AG04450 (cell line): Measurements from ENCODE around the gene ATP12A. TPM values are rescaled to one million over a fixed set of nuclear protein-coding genes. Genes with fewer than 3 reads are reported as not detected.

ENCODE experiments used
- CTCF ChIA-PET: fragments of 300-600, 350-600 bp; formaldehyde crosslinking; extraction: SDS; loops from one replicate; lab custom pipeline; 2022; ENCODE audit warnings: antibody characterized with exemption, inconsistent platforms; lab: Charles Lee
- POLR2A ChIA-PET: fragments of 350-600 bp; formaldehyde crosslinking; extraction: SDS; loops from one replicate; lab custom pipeline; 2021; ENCODE audit warnings: antibody characterized with exemption, inconsistent platforms; lab: Yijun Ruan, JAX
- DNase-seq: peaks from one replicate; pipeline ENCODE4 v3.0.0-alpha.2; 2011; ENCODE audit warnings: low read depth, low spot score
- H3K27ac ChIP-seq: one replicate; pipeline ENCODE4 v1.5.1; 2012; ENCODE audit warnings: low read depth, low read length, control low read depth
- H3K27me3 ChIP-seq: one replicate; pipeline ENCODE4 v1.6.0; 2012; ENCODE audit warnings: low read length; ENCODE audit not compliant: control insufficient read depth, insufficient read depth
- H3K4me3 ChIP-seq: 2 replicates; pipeline ENCODE4 v1.5.1; 2011; ENCODE audit warnings: mild to moderate bottlenecking, low read depth, low read length, control low read depth
- H3K9me3 ChIP-seq: 2 replicates; pipeline ENCODE4 v1.5.1; 2012; ENCODE audit warnings: low read length; ENCODE audit not compliant: control insufficient read depth, insufficient read depth
- polyA minus RNA-seq: library from RNA; depleted of rRNA, polyadenylated mRNA; stranded (reverse); fragments of >200 nt; gene quantifications from 2 replicates; pipeline ENCODE4 v1.2.3, GENCODE V29; 2011; rRNA and poly(A)+ RNA removed
- polyA plus RNA-seq: library from polyadenylated mRNA; depleted of rRNA; stranded (reverse); fragments of >200 nt; gene quantifications from 2 replicates; pipeline ENCODE4 v1.2.3, GENCODE V29; 2011; rRNA removed
- TF ChIP-seq, protein P1 (sequence below): IDR thresholded peaks from 2 replicates; pipeline ENCODE4 v1.5.1; 2011; ENCODE audit warnings: low read depth, low read length, control low read depth, inconsistent platforms

The ATP12A gene
- polyA plus RNA-seq (not detected in 2 replicates), polyA minus RNA-seq (not detected in 2 replicates)

DNA sequence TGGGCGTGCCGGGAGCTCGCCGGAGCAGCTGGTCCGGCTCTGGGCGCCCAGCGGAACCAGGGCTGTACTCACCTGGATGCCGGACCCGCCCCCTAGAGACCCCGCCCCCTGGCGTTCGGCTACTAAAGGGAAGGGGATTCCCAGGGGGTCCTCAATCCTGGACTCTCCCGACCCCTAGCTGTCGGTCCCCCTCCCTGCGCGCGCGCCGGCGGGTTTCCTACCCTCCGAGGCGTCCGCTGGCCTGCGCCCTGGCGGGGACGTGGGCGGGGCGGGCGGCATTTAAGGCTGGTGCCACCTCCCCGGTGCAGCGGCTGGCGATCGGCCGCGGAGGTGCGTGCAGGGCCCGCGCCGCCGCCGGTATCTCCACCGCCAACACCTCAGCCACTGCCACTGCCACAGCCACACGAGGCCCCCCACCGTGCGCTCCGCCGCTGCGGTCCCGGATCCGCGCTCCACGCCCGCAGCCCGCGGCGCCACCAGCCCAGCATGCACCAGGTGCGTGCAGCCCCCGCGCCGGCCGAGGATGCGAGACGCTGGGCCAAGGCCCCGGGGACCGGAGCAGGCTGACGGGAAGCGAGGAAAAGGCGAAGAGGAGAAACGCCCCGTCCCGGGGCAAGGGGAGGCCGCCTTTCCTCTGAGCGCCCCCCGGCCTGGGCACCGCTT, at the start of gene ATP12A:
ATP12A (plus strand) TSS at position 151 of the 663 bp plus-strand sequence; CDS start at position 487, 336 bp downstream.
- H3K9me3 ChIP-seq: no peaks in the 10 kb centered on the region; the same call in 1 of the 2 replicates
- no peak within 1 kb of the TSS for H3K4me3 ChIP-seq
- no peak for DNase-seq
- TF ChIP-seq, protein P1, sequence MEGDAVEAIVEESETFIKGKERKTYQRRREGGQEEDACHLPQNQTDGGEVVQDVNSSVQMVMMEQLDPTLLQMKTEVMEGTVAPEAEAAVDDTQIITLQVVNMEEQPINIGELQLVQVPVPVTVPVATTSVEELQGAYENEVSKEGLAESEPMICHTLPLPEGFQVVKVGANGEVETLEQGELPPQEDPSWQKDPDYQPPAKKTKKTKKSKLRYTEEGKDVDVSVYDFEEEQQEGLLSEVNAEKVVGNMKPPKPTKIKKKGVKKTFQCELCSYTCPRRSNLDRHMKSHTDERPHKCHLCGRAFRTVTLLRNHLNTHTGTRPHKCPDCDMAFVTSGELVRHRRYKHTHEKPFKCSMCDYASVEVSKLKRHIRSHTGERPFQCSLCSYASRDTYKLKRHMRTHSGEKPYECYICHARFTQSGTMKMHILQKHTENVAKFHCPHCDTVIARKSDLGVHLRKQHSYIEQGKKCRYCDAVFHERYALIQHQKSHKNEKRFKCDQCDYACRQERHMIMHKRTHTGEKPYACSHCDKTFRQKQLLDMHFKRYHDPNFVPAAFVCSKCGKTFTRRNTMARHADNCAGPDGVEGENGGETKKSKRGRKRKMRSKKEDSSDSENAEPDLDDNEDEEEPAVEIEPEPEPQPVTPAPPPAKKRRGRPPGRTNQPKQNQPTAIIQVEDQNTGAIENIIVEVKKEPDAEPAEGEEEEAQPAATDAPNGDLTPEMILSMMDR: no peak
- peaks cover 46% of the 10 kb centered on the region for H3K27me3 ChIP-seq
- CTCF ChIA-PET: interaction anchor here (1.2 kb wide), 1 partner anchor 47 kb away, joined by 3 read pairs; no protein-coding TSS in a partner anchor
- POLR2A ChIA-PET: no interaction called here
- H3K27ac ChIP-seq: no peak within 1 kb of the TSS

DNA sequence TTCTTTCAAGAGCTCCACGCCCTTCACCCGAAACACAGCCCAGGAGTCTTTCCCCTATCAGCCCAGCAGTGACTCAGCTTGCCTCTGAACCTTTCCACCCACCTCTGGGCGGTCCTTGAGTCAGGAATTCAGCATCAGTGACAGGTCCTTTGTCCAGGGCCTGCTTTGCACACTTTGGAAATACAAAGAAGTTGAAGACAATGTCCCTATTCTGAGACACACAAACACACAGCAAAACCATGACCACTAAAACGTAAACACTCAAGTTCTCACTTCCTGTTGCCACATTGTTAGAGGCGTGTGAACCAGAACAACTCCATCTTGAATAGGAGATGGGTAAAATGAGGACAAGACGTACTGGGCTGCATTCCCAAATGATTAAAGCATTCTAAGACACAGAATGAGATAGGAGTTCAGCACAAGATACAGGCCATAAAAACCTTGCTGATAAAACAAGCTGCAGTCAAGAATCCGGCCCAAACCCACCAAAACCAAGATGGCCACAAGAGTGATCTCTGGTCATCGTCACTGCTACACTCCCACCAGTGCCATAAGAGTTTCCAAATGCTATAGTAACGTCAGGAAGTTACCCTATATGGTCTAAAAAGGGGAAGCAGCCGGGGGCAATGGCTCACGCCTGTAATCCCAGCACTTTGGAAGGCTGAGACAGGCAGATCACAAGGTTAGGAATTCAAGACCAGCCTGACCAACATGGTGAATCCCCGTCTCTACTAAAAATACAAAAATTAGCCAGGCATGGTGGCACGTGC, 49.2 kb upstream of the ATP12A start:
- no peaks in the 10 kb centered on the region for H3K9me3 ChIP-seq
- peaks cover 2% of the 10 kb centered on the region for H3K27me3 ChIP-seq
- POLR2A ChIA-PET: no interaction called here
- TF ChIP-seq, protein P1: no peak
- CTCF ChIA-PET: no interaction called here
- no peak for DNase-seq
- no peak overlapping the region for H3K27ac ChIP-seq
- H3K4me3 ChIP-seq: no peak overlapping the region

DNA sequence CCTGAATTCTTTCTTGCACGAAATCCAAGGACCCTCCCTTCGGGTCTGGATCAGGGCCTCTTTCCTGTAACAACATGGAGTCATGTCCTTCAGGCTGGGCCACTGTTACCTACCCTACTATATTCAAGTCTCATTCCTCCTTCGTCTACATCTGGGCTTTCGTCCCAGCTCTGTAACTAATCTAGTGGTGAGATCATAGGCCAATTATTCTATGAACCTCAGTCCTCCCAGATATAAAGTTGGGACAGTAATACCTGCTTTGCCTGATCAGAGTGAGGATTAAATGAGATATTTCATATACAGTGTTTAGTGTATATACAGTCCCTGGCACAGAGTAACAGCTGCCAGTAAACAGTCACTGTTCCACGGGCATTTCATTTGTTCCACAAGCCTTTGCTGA, 48.3 kb upstream of the ATP12A start:
- CTCF ChIA-PET: no interaction called here
- no peak overlapping the region for H3K27ac ChIP-seq
- peaks cover 2% of the 10 kb centered on the region for H3K27me3 ChIP-seq
- no peak overlapping the region for H3K4me3 ChIP-seq
- POLR2A ChIA-PET: no interaction called here
- TF ChIP-seq, protein P1: no peak
- no peaks in the 10 kb centered on the region for H3K9me3 ChIP-seq
- DNase-seq: no peak

DNA sequence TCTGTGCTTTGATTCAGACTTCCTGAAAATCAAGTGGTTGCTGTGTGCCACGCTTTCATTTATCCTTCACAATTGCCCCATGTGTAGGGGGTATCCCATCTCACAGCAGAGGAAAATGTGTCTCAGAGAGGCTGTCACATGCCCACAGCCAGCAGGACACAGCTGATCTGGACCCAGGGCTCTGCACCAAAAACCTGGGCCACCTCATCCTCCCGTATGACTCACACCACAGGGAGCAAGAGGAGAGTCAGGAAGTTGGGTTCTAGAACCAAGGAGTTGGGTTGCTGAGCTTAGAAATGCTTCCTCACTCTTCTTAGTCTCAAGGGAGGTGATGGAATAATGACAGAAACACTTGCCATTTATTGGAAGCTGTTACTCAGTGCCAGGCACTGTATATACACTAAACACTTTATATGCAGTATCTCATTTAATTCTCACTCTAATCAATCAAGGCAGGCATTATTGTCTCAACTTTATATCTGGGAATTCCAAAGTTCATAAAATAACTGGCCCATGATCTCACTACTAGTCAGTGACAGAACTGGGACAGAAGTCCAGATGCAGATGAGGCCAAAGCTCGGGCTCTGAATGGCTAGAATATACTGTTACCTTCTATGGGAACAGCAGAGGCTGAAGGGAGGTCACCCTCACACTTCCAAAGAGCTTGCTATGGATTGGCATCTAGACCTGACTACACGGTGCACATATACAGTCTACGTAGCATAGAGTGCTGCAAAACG, 47.7 kb upstream of the ATP12A start:
- TF ChIP-seq, protein P1: no peak
- peaks cover 2% of the 10 kb centered on the region for H3K27me3 ChIP-seq
- no peak for DNase-seq
- ChIA-PET POLR2A (no interaction called here), CTCF (no interaction called here)
- no peak overlapping the region for H3K4me3 ChIP-seq
- H3K27ac ChIP-seq: no peak overlapping the region
- no peaks in the 10 kb centered on the region for H3K9me3 ChIP-seq
